Islet of Langerhans (tissue), 1 donor: ENCODE data around the gene UBE2J1.

ENCODE experiments used
- FAIRE-seq: peaks from one replicate; lab custom pipeline; 2011; peaks lifted over from hg19 to GRCh38; lab: Jason Lieb, UNC

UBE2J1 gene

DNA sequence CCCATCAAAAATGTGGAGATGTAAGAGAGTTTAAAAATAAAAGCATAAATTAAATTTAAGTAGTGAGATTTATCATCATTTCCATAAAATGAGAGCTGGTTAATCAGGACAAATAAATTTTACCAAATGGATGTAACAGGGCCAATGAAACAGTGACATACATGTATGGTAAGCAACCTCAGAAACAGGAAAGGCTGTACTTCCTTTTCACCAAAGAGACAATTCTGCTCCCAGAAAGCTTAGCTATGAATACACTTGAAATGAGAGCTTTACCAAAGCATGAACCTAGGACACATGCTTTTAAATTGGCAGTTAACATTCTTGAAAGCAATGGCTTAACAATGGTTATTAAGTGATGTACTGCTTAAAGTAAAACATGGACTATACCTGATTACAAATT is 12.1 kb upstream of the UBE2J1 start:
- FAIRE-seq: no peak

DNA sequence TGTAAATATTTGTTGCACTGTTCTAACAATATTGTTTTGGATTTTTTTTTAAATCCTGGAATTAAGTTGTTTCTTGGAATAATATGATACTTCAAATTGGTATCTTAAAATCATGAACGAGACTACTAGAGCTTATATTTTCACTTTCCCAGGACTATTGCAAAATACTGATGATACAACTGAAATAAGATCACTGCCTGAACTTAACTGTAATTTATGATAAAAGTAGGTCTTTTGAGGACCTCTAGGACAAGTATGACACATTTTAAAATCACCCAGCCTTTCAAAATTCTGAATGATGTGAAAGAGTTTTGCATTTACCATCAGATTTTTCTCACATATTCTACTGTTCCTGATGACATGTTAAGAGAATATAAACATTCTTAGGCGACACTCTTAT is 8.6 kb upstream of the UBE2J1 start:
- peak; percentile 43 for FAIRE-seq

DNA sequence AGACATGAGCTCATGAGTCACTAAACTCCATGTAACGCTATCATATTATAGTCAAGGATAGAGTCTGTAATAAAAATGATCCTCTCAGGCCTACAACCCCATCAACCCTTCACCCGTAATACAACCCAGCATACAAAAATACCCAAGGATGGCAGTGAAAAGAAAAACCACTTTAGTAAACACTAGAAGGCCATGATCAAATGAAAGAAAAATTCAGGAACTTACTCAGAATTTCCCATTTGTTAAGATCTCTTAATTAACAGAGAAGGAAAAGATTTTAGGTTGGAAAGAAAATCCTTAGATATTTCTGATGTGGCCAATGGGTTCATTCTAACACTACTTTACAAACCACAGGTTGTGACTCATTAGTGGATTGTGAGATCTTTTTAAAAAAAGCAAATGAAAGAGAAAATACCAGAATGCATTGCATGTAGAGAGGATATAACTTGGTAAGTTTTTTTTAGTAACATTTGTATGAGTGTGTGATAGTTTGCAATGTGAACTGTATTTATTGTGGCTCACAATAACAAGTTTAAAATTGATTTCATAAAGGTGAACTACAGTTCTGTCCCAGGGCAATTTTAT is 8.0 kb upstream of the UBE2J1 start:
- FAIRE-seq: no peak

DNA sequence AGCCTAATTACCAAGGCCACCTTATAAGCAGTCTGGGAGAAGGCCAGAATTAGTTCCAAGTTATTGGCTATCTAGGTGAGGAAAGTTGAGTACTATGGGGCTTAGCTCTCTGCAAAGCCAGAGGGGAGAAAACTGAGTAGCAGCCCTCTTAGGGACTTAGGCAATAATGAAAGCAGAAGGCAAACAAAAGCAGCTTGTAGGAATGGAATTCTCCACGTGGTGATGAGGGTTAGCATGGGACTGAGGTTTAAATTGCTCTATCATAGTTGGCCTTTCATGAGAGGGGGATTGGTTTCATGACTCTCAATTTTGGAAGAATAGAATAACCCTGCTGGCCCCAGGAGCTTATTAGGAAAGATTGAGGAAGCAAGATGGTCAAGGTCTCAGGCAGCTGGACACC is 7.0 kb upstream of the UBE2J1 start:
- no peak for FAIRE-seq

DNA sequence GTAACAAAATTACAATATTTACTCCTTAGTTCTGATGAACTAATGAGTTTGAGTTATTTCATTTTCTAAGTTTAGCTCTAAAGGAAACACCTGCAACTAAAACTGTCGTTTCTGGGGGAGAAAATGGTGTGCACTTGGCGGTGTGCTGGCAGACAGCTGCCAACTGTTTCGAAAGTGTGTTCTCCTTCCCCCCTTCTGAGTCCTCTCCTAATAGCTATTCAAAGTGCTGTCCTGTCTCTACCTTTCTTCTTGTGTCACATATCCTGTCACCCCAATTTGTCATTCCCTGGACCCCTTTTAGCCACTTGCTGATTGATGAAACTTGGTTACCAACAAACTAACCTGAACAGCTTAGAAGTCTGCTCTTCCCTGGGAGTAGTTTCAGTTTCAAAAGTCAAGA is 4.9 kb upstream of the UBE2J1 start:
- FAIRE-seq: no peak

DNA sequence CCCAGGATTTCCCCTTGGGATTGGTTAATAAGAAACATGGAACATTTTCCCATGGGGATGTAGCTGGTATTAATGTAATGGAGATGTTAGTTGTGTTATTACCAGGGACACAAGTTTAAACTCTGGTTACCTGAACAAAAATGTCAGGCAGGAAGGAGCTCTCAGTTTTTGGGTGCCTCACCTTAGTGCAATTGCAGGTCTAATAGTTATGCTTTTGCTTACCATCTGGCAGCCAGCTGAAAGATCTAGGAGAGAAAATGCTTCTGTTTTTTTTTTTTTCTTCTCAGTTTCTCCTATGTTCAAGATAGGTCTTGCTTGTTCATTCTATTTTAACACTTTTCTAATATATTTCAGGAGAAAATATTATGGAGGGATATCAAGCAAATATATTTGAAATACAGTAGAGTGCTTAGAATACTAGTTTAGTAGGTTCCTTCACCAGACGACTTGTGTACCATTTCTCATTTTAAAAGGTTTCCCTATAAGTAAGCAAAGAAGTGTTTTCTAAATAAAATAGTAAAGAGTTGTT is 4.2 kb upstream of the UBE2J1 start:
- FAIRE-seq: no peak

DNA sequence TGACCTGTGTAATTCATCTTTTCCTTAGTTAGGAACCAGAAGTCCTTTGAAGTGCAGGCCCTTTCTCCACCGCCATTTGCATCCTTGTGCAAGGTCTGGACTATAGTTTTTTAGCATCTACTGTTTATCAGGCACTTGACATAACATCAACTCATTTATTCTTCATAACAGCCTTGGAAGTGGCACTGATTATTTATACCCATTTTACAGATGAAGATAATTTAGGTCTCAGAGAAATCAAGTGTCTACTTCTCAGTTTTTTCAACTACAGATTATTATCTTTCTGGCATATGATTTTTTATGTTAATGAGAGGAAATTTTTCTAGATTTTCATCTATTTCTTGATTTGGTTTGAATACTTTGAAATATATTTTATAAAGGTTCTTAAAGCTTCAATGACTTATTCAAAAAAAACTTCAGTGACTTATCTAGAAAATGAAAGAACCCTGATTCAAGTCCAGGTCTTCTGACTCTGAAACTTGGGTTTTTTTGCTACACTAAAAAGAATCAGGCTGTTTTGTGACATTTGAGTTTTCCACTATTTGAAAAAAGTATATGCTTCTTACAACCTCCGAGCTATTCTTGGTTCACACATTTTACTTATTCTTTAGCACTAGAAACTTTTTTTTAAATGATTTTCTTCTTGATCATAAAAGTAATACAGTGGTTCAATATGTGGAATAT is 3.1 kb upstream of the UBE2J1 start:
- peak; percentile 27 for FAIRE-seq

DNA sequence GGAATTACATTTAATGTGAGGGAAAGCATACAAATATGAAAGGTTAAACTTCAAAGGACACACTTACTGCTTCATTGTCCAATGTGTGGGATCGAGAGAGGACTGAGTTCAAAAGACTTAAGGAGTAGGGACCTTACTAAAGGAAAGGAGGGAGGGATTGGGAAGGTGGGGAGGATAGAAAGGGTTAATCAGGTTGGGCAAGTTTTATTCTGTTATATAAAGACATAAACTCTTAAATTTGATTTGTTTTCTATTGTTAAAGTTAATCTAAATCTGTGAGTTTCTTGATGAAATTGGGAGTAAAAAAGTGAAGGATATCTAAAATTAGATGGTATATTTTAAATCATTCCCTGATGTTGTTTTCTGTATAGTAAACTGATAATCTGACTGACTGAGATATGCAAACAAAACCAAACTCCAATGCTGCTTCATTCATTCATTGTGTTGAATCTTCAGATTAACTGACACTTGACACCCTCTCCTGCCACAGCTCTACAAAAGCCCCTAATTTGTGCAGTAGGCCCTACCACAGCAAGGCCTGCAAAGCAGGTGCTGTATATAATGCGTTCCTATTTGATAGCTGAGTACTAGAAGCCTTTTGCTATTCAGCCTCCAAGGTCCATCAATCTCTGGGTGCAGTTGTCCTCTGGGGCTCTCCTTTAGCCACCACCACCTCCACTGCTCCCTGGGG is 1.3 kb upstream of the UBE2J1 start:
- FAIRE-seq: no peak

DNA sequence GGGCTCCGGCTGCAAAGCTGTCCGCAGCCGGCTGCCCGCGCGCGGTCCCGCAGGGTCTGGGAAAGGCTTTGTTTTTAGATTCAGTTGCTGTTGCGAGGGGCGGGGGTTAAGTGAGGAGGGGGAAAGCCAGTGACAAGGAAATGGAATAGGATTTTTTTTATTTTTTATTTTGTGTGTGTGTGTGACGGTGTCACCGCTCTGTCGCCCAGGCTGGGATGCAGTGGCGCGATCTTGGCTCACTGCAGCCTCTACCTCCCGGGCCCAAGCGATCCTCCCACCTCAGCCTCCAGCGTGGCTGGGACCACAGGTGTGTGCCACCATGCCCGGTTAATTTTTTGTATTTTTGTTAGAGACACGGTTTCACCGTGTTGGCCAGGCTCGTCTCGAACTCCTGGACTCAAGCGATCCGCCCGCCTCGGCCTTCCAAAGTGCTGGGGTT is 615 bp upstream of the UBE2J1 start:
- no peak for FAIRE-seq

DNA sequence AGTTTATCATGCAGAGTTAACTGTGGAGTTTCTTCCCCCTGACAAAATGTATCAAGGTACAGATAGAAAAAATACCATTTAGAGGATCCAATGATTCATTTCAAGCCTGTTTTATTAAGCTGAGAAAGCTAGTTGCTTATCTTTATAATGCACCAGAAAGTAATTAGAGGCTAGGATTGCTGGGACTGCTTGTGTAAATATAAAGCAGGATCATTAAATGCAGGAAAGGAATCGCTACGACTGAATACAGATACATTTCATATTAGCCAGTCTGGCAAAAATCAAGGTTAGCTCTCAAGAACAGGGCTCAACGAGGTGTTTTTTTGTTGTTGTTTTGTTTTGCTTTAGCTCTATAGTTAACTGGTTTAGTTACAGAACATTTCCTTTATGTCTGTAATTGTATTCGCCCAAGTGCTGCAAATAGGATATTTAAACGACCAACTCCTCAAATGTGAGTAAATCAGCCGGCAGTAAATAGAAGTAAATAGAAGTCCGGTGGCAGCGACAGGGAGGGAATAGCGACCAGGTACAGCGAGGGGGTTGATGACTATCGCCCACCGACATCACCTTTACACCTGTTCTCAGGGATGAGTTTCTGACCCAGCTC is 748 bp downstream of the UBE2J1 start:
- peak; percentile 94 for FAIRE-seq

DNA sequence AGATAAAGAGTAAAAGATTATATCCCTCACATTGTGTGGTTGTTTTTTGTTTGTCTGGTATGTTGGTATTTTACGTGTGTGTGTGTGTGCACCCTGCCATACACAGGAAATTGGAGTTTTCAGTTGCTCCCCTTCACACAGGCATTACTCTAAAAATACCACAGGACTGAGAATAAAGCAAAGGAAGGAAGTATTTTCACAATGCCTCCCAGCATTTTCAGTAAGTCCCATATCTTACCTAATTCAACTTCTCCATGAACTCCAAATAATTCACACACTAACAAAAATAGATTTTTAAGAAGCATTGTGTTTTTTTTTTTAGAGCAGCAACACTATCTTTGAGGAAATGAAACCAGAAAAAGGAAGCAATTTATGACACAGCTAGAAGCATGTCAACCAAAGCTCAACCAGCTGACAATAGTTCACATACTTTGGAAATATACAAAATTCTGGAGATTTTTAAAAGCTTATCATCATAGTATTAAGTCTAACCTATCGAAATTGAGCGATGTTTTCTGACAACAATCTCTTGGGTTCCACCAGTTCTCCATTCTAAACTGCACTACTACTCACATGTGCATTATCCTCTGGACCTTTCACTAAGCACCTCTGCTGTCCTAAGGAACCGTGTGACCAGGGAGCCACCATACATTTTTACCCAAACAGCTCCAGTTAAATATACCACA is 2.1 kb downstream of the UBE2J1 start:
- FAIRE-seq: no peak

DNA sequence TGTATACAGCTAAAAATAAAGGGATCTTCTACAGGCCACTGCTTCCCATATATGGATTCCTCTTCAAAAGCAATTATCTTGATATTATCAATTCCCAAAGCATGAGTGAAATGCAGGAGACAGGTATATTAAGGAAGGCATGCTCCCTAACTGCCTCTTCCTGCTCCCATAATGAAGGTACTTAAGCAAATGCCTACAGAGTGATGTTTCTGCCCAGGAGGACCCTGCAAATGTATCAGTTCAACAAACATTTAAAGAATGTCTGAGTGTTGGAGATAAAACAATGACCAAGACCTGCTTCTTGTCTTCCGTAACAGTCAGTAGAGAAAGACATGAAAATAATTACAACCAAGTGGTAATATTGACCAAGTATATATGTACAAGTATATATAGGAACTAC is 4.2 kb downstream of the UBE2J1 start:
- FAIRE-seq: no peak

DNA sequence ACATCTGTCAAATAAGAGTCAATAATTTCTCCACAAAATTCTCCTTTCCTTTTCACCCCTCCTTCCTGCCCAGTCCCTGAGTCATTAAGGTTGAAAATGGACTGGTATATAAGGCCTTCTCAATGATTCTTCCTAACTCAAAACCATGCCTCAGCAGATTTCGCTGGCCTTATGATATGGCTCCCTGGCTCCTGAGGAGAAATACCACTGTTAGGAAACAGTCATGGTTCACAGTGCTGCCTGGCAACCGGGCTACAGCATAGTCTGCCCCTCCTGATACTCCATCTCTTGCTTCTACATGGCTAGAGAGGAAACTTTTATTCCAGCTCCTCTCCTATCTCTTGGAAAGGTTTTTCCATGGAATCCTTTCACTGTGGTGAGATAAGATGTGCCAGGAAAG is 4.7 kb downstream of the UBE2J1 start:
- FAIRE-seq: peak; percentile 56

DNA sequence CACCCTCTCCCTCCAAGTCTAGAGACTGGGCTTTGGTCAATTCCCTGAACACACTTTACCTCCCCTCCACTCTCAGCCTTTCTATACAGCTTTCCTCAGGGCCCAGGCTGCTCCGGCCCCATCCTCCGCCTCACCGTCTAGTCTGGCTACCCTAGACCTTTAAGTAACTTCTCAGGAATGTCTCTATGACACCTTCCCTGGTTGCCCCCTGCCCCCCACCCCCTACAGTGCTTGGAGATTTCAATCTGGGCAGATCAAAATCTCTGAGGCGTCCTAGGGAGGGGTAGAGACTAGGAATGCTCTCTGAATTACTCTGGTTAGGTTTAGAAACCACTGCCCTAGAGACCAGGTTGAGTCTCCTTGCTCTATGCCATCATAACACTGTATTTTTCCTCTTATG is 6.1 kb downstream of the UBE2J1 start:
- no peak for FAIRE-seq

DNA sequence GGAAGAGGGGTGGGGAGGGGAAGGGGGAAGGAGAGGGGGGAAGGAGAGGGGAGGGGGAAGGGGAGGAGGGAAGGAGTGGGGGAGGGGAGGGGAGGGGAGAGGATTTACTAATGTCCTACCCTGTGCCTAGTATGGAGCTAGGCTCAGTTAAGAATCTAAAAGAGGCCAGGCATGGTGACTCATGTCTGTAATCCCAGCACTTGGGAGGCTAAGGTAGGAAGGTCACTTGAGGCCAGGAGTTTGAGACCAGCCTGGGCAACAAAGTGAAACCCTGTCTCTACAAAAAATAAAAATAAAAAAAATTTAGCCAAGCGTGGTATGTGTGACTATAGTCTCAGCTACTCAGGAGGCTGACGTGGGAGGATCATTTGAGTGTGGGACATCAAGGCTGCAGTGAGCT is 13.0 kb downstream of the UBE2J1 start:
- FAIRE-seq: no peak

DNA sequence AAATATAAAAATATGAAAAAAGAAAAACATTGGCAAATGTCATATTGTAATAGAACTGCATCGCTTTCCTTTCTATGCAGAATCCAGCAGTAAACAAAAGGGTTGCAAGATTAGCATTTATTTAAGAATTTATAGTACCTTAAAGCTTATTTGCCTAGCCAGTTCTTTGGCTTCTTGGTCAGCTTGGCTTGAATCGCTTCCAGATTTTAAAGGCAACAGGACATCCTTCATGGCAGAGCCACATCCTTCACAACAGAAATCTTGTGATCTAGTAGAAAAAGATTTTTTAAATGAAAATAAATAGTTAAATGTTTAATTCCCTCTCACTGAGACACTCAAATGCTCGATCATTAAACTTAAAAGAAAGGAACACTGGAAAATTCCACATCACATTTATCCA is 17.4 kb downstream of the UBE2J1 start:
- FAIRE-seq: no peak

DNA sequence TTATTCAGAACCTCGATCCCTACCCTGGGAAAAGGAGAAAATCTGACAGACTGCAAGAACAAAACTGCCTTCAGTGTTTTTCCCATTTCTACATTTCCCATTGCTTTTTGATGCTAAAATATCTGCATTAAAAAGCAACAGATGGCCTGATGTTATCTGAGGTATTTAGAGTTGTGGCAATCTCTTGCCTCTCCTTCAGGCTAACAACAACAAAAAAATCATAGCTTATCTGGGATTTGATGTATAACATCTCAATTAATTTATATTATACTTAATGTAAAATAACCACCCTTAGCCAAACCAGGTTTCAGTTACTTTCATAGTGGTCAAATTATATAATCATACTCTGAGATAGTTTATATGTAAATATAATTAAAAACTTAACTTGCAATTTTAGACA is 21.6 kb downstream of the UBE2J1 start:
- FAIRE-seq: no peak

DNA sequence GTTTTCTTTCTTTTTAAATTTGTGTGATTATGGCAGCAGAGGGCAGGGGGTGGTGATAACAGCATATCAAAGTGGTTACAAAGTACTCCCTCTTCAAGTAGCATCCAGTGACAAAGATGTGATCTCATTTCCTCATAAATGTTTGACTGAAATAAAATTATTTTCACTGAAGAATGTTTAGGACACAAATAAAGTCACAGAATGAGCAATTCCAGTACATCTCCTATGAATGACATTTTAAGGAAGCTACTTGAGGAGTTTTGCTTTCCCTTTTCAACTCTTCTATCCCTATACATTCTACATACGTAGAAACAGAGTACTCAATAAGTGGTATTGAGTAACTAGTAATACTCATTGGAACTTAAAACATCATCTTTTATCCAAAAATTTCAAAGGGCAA is 23.5 kb downstream of the UBE2J1 start:
- FAIRE-seq: no peak

DNA sequence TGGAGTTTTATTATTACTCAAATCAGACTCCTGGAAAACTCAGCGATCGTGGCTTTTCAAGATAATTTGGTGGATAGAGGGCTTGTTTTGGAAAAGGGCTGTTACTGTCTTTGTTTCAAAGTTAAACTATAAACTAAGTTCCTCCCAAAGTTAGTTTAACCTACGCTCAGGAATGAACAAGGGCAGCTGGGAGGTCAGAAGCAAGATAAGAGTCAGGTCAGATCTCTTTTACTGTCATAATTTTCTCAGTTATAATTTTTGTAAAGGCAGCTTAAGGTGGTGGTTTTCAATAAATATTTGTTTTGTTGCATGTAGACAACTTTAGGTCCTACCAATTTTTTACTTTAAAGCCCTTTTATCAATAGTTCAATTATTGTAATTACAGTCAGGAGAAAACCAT is 28.2 kb downstream of the UBE2J1 start:
- FAIRE-seq: no peak

DNA sequence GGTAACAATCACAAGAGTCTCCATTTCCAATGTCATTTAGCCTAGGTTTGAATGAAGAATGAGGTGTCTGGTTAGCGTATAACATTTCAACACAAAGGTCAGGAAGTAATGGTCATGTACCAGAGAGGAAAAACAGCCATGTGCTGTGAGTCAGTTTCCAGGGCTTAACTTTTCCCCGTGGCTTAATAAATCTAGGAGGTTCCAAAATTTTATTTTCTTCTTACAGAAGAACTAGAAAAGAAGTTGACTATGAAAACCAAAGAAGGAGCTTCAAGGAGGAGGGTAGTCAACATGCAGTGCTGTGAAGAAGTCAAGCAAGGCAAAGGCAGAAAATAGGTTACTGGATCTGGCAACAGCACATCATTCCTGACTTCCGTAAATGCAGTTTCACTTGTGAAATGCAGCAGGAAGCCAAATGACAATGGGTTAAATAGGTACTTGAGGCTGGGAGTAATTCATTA is 29.0 kb downstream of the UBE2J1 start:
- FAIRE-seq: no peak

DNA sequence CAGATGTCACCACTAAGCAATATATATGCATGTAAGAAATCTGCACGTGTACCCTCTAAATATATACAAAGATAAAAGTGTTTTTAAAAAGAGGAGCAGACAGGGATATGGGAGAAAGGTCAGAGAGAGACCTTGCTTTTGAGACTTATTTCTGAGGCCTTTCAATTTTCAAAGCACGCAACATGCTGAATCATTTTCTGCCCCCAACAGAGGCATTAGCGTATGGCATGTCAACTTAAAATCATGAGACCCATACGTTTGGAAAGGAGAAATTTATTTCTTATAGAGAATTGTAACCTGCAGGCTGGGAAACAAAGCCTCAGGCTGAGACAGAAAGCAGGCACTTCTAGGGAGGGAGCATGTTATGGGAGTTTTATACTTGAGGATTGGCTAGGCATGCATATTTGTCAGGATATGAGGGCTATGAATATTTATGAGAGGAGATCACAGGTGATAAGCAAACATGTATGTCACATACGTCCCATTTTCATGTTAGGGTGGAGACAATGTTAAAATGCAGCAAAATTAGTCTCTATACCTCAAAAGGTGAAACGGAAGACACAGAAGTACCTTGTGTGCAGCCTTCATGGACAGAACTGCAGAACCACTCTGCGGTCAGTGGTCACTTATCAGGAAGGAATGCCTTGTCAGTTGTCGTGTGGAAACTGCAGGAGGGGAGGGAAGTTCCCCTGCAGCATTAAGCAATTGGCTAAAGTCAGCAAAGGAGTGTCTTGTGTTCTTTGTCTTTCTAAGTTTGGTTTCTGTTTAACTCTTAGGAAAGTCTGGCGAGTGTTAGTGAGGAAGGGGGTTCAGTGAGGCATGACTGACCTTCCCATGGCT is 31.2 kb downstream of the UBE2J1 start:
- no peak for FAIRE-seq
